GM12873 (cell line): Measurements from ENCODE around the gene EPS15.

ENCODE experiments used
- CTCF ChIP-seq: IDR thresholded peaks from 2 replicates; pipeline ENCODE4 v1.5.1; 2012; ENCODE audit warnings: low read depth, mild to moderate bottlenecking, moderate library complexity, low read length, control low read depth; ENCODE audit not compliant: insufficient read depth; ENCODE audit errors: missing control alignments

Gene EPS15

GRCh38 chr1:51435878-51436277 lies 83.2 kb downstream of the EPS15 start:
- no peak for TF ChIP-seq CTCF

GRCh38 chr1:51433972-51434510 lies 85.0 kb downstream of the EPS15 start:
- no peak for TF ChIP-seq CTCF

- no peak for TF ChIP-seq CTCF
Measured at GRCh38 chr1:51433269-51433971, 85.6 kb downstream of the EPS15 start.

GRCh38 chr1:51432146-51432545 lies 86.9 kb downstream of the EPS15 start:
- no peak for TF ChIP-seq CTCF

- TF ChIP-seq CTCF = no peak
Measured at GRCh38 chr1:51427438-51427837, 91.6 kb downstream of the EPS15 start.

GRCh38 chr1:51425955-51426354 lies 93.1 kb downstream of the EPS15 start:
- TF ChIP-seq CTCF = no peak

GRCh38 chr1:51425273-51425672 lies 93.8 kb downstream of the EPS15 start:
- no peak for TF ChIP-seq CTCF
